Stimulated activated CD4-positive, alpha-beta T cell treated with anti-CD3 and anti-CD28 coated beads, Interleukin-12 subunit alpha, Interleukin-12 subunit beta, amount 100 ng/mL, for 24 hours (primary cell): Measurements from ENCODE around the gene MTR.
"Not testable (repeated sequence)": the region's sequence is repeated elsewhere in the genome, so short reads cannot be mapped to it uniquely, and the experiment has no call there.

Experiments
- DNase-seq, 2 experiments: peaks; one replicate each; pipeline ENCODE4 v3.0.0-alpha.2; 2020; ENCODE audit warnings: low read depth in 2 of 2

MTR gene

GRCh38 chr1:236904892-236905741 lies 110.0 kb downstream of the MTR start:
- DNase-seq = no peak

- DNase-seq = no peak
These were observed 112.1 kb downstream of the MTR start for GRCh38 chr1:236907205-236907604.

GRCh38 chr1:236908669-236909068 lies 113.6 kb downstream of the MTR start:
- DNase-seq = no peak

GRCh38 chr1:236911047-236911446 lies 116.0 kb downstream of the MTR start:
- DNase-seq = not testable (repeated sequence)

- no peak for DNase-seq
These were observed 118.4 kb downstream of the MTR start for GRCh38 chr1:236913371-236914037.

- no peak for DNase-seq
These were observed 119.3 kb downstream of the MTR start for GRCh38 chr1:236914375-236914774.

- DNase-seq = no peak
These were observed 121.2 kb downstream of the MTR start for GRCh38 chr1:236916131-236916800.

GRCh38 chr1:236917448-236917847 lies 122.4 kb downstream of the MTR start:
- DNase-seq = no peak

GRCh38 chr1:236920286-236920894 lies 125.3 kb downstream of the MTR start:
- DNase-seq = no peak

GRCh38 chr1:236921610-236922009 lies 126.5 kb downstream of the MTR start:
- DNase-seq = no peak

- no peak for DNase-seq
These were observed 127.1 kb downstream of the MTR start for GRCh38 chr1:236922190-236922589.

- DNase-seq = no peak
These were observed 130.3 kb downstream of the MTR start for GRCh38 chr1:236925386-236925785.

GRCh38 chr1:236930503-236930902 lies 135.4 kb downstream of the MTR start:
- DNase-seq = no peak

- DNase-seq = no peak
These were observed 143.7 kb downstream of the MTR start for GRCh38 chr1:236938760-236939159.

- DNase-seq = no peak
These were observed 147.3 kb downstream of the MTR start for GRCh38 chr1:236942431-236942830.

GRCh38 chr1:236944556-236944955 lies 149.5 kb downstream of the MTR start:
- no peak for DNase-seq

GRCh38 chr1:236945002-236945401 lies 149.9 kb downstream of the MTR start:
- no peak for DNase-seq

- DNase-seq = no peak
These were observed 152.7 kb downstream of the MTR start for GRCh38 chr1:236947794-236948193.

GRCh38 chr1:236948381-236948780 lies 153.3 kb downstream of the MTR start:
- no peak for DNase-seq

- DNase-seq = no peak
These were observed 153.9 kb downstream of the MTR start for GRCh38 chr1:236948996-236949395.

GRCh38 chr1:236950365-236950764 lies 155.3 kb downstream of the MTR start:
- no peak for DNase-seq

GRCh38 chr1:236951672-236952071 lies 156.6 kb downstream of the MTR start:
- no peak for DNase-seq
